ENCODE data around the gene ATP6V0A1.

DNA sequence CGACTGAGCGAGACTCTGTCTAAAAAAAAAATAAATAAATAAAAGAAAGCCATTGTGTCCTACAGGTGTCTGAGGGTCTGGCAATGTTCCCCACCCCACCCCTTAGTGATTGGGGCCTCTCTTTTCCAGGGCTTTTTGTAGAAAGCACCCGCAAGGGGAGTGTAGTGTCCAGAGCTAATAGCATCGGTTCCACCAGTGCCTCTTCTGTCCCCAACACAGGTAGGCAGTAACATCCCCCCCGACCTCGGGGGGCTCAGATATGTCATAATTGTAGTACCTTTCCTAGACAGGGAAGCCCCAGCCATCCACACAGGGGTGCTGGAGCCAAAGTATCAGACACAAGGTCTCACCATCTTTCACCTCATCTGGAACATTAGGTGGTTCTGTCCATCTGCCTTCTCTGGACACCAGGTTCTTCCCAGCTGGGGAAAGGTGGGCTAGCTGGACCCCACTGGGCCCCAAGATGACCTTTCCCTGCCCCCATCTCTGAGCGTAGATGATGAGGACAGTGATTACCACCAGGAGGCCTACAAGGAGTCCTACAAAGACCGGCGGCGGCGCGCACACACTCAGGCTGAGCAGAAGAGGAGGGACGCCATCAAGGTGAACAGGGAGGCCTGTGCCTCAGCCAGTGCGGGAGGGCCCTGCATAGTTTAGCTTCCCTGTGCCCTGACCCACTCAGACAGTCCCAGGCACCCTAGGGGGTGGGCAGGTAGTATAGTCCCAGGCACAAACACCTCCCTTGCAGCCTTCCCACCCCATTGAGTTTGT lies 109.8 kb downstream of the ATP6V0A1 start:
- no peak for TF ChIP-seq REST (IDR thresholded peaks at IDR 0.05; ENCODE audit: insufficient read depth in 1 of 2, low read depth in 2 of 2, low read length in 1 of 2)
- TF ChIP-seq CTCF (IDR thresholded peaks at IDR 0.05): no peak
- TF ChIP-seq SIN3A (IDR thresholded peaks at IDR 0.05; ENCODE audit: borderline replicate concordance, insufficient read depth, low read depth, low read length): no peak

Data from Panc1 (cell line).